Tibial nerve (tissue), 4 donors: ENCODE data around the gene HCN1. TPM values are rescaled to one million over a fixed set of nuclear protein-coding genes. Genes with fewer than 3 reads are reported as not detected.
"Not testable (repeated sequence)": the region's sequence is repeated elsewhere in the genome, so short reads cannot be mapped to it uniquely, and the experiment has no call there.

ENCODE experiments used
- DNase-seq, 2 donors: peaks; one replicate each; pipeline ENCODE4 v3.0.0-alpha.2; 2019; ENCODE audit warnings: low spot score in 2 of 2
- H3K27ac ChIP-seq, 4 donors: fragments of 200-600 bp; sonication (generic) in 3 of 4; one replicate each; pipeline ENCODE4 v1.5.1; 2017 to 2019; ENCODE audit warnings: mild to moderate bottlenecking in 1 of 4
- H3K27me3 ChIP-seq, 2 donors: fragments of 200-600 bp; sonication (generic) in 1 of 2; one replicate each; pipeline versions ENCODE4 v1.5.1 to v1.6.0; 2017 to 2019
- H3K36me3 ChIP-seq, 3 donors: fragments of 200-600 bp; sonication (generic); one replicate each; pipeline ENCODE4 v1.5.1; 2018 to 2019
- H3K4me1 ChIP-seq, 4 donors: fragments of 200-600 bp; sonication (generic) in 3 of 4; one replicate each; pipeline ENCODE4 v1.5.1; 2017 to 2019
- H3K4me3 ChIP-seq, 4 donors: fragments of 200-600 bp; sonication (generic) in 3 of 4; one replicate each; pipeline ENCODE4 v1.5.1; 2017 to 2019; ENCODE audit warnings: mild to moderate bottlenecking in 1 of 4, moderate library complexity in 1 of 4
- H3K9me3 ChIP-seq, 4 donors: fragments of 200-600 bp; sonication (generic) in 3 of 4; one replicate each; pipeline ENCODE4 v1.5.1; 2017 to 2019
- CTCF ChIP-seq, 5 experiments: fragments of 200-600 bp in 3 of 5; fragments of 450-650 bp in 2 of 5; sonication (generic) in 3 of 5; IDR thresholded peaks; one replicate each; pipeline ENCODE4 v1.5.1; 2016 to 2019; ENCODE audit warnings: antibody characterized with exemption in 5 of 5, mild to moderate bottlenecking in 3 of 5, moderate library complexity in 2 of 5
- EP300 ChIP-seq, 2 donors: sonication (generic); formaldehyde crosslinking; IDR thresholded peaks; one replicate each; pipeline ENCODE4 v1.6.1; 2017; ENCODE audit warnings: antibody characterized with exemption in 2 of 2, mild to moderate bottlenecking in 1 of 2
- POLR2A ChIP-seq, 2 donors: fragments of 450-650 bp; IDR thresholded peaks; one replicate each; pipeline ENCODE4 v1.6.1; 2017; ENCODE audit warnings: antibody characterized with exemption in 2 of 2, mild to moderate bottlenecking in 2 of 2, moderate library complexity in 2 of 2
- WGBS, 2 donors: methylation state at CpG; one replicate each; pipeline ENCODE4 v1.1.5; 2018; 5-methylcytosine and 5-hydroxymethylcytosine counted together
- total RNA-seq, 4 donors: library from RNA; depleted of rRNA; stranded (reverse); fragments of >200 nt; gene quantifications; one replicate each; pipeline ENCODE4 v1.1.0, GENCODE V29; 2016

Gene HCN1
- total RNA-seq, 4 donors from 2014 or later = 16.2 to 21.9 (median 17.7) TPM

- Histone ChIP-seq H3K36me3 (no peaks in the 10 kb centered on the region), H3K4me1 (no peaks in the 10 kb centered on the region), H3K27me3 (no peaks in the 10 kb centered on the region), H3K9me3 (no peaks in the 10 kb centered on the region), H3K27ac (no peak overlapping the region), H3K4me3 (no peak overlapping the region)
- TF ChIP-seq POLR2A (IDR thresholded peaks at IDR 0.05) = no peak
- no peak for TF ChIP-seq EP300 (IDR thresholded peaks at IDR 0.05)
- no peak for TF ChIP-seq CTCF (IDR thresholded peaks at IDR 0.05)
- DNase-seq = no peak
- WGBS, 2 donors = 62 to 68% methylated on average over 1 of the region's 1 CpG
These were observed 188.0 kb downstream of the HCN1 start for GRCh38 chr5:45508135-45508534.

- 44 to 46% methylated on average over 1 of the region's 1 CpG for WGBS, 2 donors
- Histone ChIP-seq H3K36me3 (no peaks in the 10 kb centered on the region), H3K27me3 (no peaks in the 10 kb centered on the region), H3K4me1 (no peaks in the 10 kb centered on the region), H3K9me3 (no peaks in the 10 kb centered on the region), H3K27ac (no peak overlapping the region), H3K4me3 (no peak overlapping the region)
- TF ChIP-seq POLR2A (IDR thresholded peaks at IDR 0.05) (no peak), EP300 (IDR thresholded peaks at IDR 0.05) (no peak)
- no peak for DNase-seq
These were observed 189.0 kb downstream of the HCN1 start for GRCh38 chr5:45507178-45507577.

GRCh38 chr5:45499006-45499405 lies 197.2 kb downstream of the HCN1 start:
- not testable (repeated sequence) for DNase-seq

GRCh38 chr5:45491368-45491767 lies 204.8 kb downstream of the HCN1 start:
- Histone ChIP-seq H3K36me3 (no peaks in the 10 kb centered on the region), H3K27ac (no peak overlapping the region), H3K4me3 (no peak overlapping the region), H3K9me3 (no peaks in the 10 kb centered on the region), H3K27me3 (no peaks in the 10 kb centered on the region), H3K4me1 (no peaks in the 10 kb centered on the region)
- no peak for TF ChIP-seq POLR2A (IDR thresholded peaks at IDR 0.05)
- TF ChIP-seq CTCF (IDR thresholded peaks at IDR 0.05) = no peak
- no peak for TF ChIP-seq EP300 (IDR thresholded peaks at IDR 0.05)
- DNase-seq = no peak
- WGBS, 2 donors = 90 to 95% methylated on average over 3 of the region's 3 CpGs

More at GRCh38 chr5:45499006-45499405, 197.2 kb downstream of the HCN1 start:
- not testable (repeated sequence) for H3K4me3 ChIP-seq, H3K27me3 ChIP-seq, H3K27ac ChIP-seq, H3K9me3 ChIP-seq, H3K36me3 ChIP-seq, H3K4me1 ChIP-seq
- WGBS, 2 donors = 89 to 97% methylated on average over 11 of the region's 11 CpGs

GRCh38 chr5:45484781-45485180 lies 211.4 kb downstream of the HCN1 start:
- H3K27me3 ChIP-seq = no peaks in the 10 kb centered on the region
- DNase-seq = no peak
- no peak overlapping the region for H3K27ac ChIP-seq
- TF ChIP-seq CTCF (IDR thresholded peaks at IDR 0.05) = no peak
- TF ChIP-seq EP300 (IDR thresholded peaks at IDR 0.05) = no peak
- no peak for TF ChIP-seq POLR2A (IDR thresholded peaks at IDR 0.05)
- no peak overlapping the region for H3K4me3 ChIP-seq
- no peaks in the 10 kb centered on the region for H3K9me3 ChIP-seq
- no peaks in the 10 kb centered on the region for H3K4me1 ChIP-seq
- 80 to 90% methylated on average over 2 of the region's 2 CpGs for WGBS, 2 donors
- no peaks in the 10 kb centered on the region for H3K36me3 ChIP-seq

GRCh38 chr5:45454114-45454513 lies 242.1 kb downstream of the HCN1 start:
- Histone ChIP-seq H3K4me1 (no peaks in the 10 kb centered on the region), H3K4me3 (no peak overlapping the region), H3K27me3 (no peaks in the 10 kb centered on the region), H3K27ac (no peak overlapping the region), H3K36me3 (no peaks in the 10 kb centered on the region), H3K9me3 (no peaks in the 10 kb centered on the region)
- no peak for DNase-seq
- TF ChIP-seq POLR2A (IDR thresholded peaks at IDR 0.05) (no peak), EP300 (IDR thresholded peaks at IDR 0.05) (no peak), CTCF (IDR thresholded peaks at IDR 0.05) (no peak)
- 47% methylated on average over 4 of the region's 4 CpGs for WGBS, 2 donors

GRCh38 chr5:45444856-45445255 lies 251.3 kb downstream of the HCN1 start:
- not testable (repeated sequence) for H3K4me3 ChIP-seq, H3K27me3 ChIP-seq, H3K4me1 ChIP-seq, H3K27ac ChIP-seq, H3K9me3 ChIP-seq, H3K36me3 ChIP-seq, DNase-seq
- WGBS, 2 donors = 94 to 95% methylated on average over 13 to 15 of the region's 15 CpGs
